HepG2 (cell line): ENCODE results near the gene TTC6. TPM values are rescaled to one million over a fixed set of nuclear protein-coding genes. Genes with fewer than 3 reads are reported as not detected.

Source experiments
- ATAC-seq: fragments of 200-7000 bp; cut with Tn5 transposase; 3 replicates; pipeline ENCODE4 v1.9.1; 2020; ENCODE audit warnings: mild to moderate bottlenecking, moderate library complexity
- BruUV-seq: library from RNA; stranded (reverse); fragments of 400-500 nt; replicated peaks from 2 replicates; lab custom pipeline; 2021; lab: Mats Ljungman, UMichigan
- CTCF ChIA-PET: fragments of 300-600 bp; formaldehyde crosslinking; extraction: SDS; loops from one replicate; lab custom pipeline; 2021; ENCODE audit warnings: low total read pairs, inconsistent platforms, low intra/inter-chr PET ratio; lab: Yijun Ruan, JAX
- POLR2A ChIA-PET: fragments of 350-600 bp; sonication (Branson Sonifier 250); formaldehyde crosslinking; loops from one replicate; lab custom pipeline; 2020; ENCODE audit warnings: antibody characterized with exemption, inconsistent platforms; lab: Yijun Ruan, JAX
- DNase-seq: peaks from one replicate; pipeline ENCODE4 v3.0.0-alpha.2; 2015; ENCODE audit warnings: low spot score
- FAIRE-seq: peaks from 3 replicates; lab custom pipeline; 2011; peaks lifted over from hg19 to GRCh38; lab: Jason Lieb, UNC
- H2AFZ ChIP-seq: one replicate; pipeline ENCODE4 v1.6.1; 2011; ENCODE audit warnings: low read length, inconsistent platforms
- H3K27ac ChIP-seq: fragments of 300-600 bp; 3 replicates; pipeline ENCODE4 v1.8.0; 2011; ENCODE audit warnings: mixed run types, mild to moderate bottlenecking, mixed read lengths, low read length, inconsistent platforms; ENCODE audit not compliant: insufficient read depth; ENCODE audit errors: extremely low read length
- H3K27me3 ChIP-seq, 2 experiments: fragments of 200-600 bp in 1 of 2; 2 replicates in 1 of 2; 3 replicates in 1 of 2; pipeline versions ENCODE4 v1.6.0 to v1.8.0; 2011; ENCODE audit warnings: low read length in 2 of 2, mild to moderate bottlenecking in 2 of 2, moderate library complexity in 2 of 2, inconsistent platforms in 1 of 2; ENCODE audit not compliant: insufficient read depth in 2 of 2, control insufficient read depth in 1 of 2
- H3K36me3 ChIP-seq, 2 experiments: fragments of 200-600 bp in 1 of 2; replicated peaks in 1 of 2; 2 replicates in 1 of 2; 3 replicates in 1 of 2; pipeline versions ENCODE4 v1.5.1 to v1.8.0; 2011; ENCODE audit warnings: low read length in 2 of 2, inconsistent platforms in 1 of 2; ENCODE audit not compliant: insufficient read depth in 2 of 2, control insufficient read depth in 1 of 2
- H3K4me1 ChIP-seq: 2 replicates; pipeline ENCODE4 v1.5.1; 2012; ENCODE audit warnings: low read length, inconsistent platforms; ENCODE audit not compliant: insufficient read depth
- H3K4me2 ChIP-seq: 2 replicates; pipeline ENCODE4 v1.6.0; 2011; ENCODE audit warnings: low read depth, low read length, inconsistent platforms
- H3K4me3 ChIP-seq, 3 experiments: fragments of 200-600 bp in 1 of 3; sonication (generic), shearing (Covaris generic) in 1 of 3; replicated peaks in 1 of 3; 2 replicates each; pipeline ENCODE4 v1.5.1; 2011 to 2016; ENCODE audit warnings: low read length in 3 of 3, inconsistent platforms in 2 of 3, low read depth in 2 of 3, mild to moderate bottlenecking in 2 of 3, control low read depth in 1 of 3, mixed read lengths in 1 of 3; ENCODE audit not compliant: insufficient read depth in 1 of 3
- H3K79me2 ChIP-seq: one replicate; pipeline ENCODE4 v1.6.1; 2011; ENCODE audit warnings: low read length, inconsistent platforms; ENCODE audit not compliant: insufficient read depth
- H3K9ac ChIP-seq: 2 replicates; pipeline ENCODE4 v1.6.0; 2011; ENCODE audit warnings: mild to moderate bottlenecking, low read depth, low read length, inconsistent platforms; ENCODE audit not compliant: insufficient read depth
- H3K9me3 ChIP-seq: 2 replicates; pipeline ENCODE4 v1.5.1; 2012; ENCODE audit warnings: mild to moderate bottlenecking, low read length
- H4K20me1 ChIP-seq: 2 replicates; pipeline ENCODE4 v1.6.0; 2011; ENCODE audit warnings: inconsistent platforms, mild to moderate bottlenecking, low read length, moderate library complexity; ENCODE audit not compliant: insufficient read depth
- ADNP ChIP-seq: sonication (generic); formaldehyde crosslinking; IDR thresholded peaks from 2 replicates; pipeline ENCODE4 v1.4.0; 2020; ENCODE audit warnings: missing genetic modification reagents
- FOXJ3 ChIP-seq: sonication (generic); formaldehyde crosslinking; IDR thresholded peaks from 2 replicates; pipeline ENCODE4 v1.4.0; 2020; ENCODE audit warnings: missing genetic modification reagents, mild to moderate bottlenecking, borderline replicate concordance
- FOXK1 ChIP-seq: sonication (generic); formaldehyde crosslinking; IDR thresholded peaks from 2 replicates; pipeline ENCODE4 v1.4.0; 2020; ENCODE audit warnings: low read depth, missing genetic modification reagents, borderline replicate concordance
- KAT7 ChIP-seq: IDR thresholded peaks from 2 replicates; pipeline ENCODE4 v1.6.1; 2018; ENCODE audit warnings: borderline replicate concordance, missing compliant biosample characterization
- MIER3 ChIP-seq: IDR thresholded peaks from 2 replicates; pipeline ENCODE4 v1.6.1; 2016; ENCODE audit warnings: missing compliant biosample characterization, borderline replicate concordance
- RERE ChIP-seq: IDR thresholded peaks from 2 replicates; pipeline ENCODE4 v1.6.1; 2016; ENCODE audit warnings: low read depth, missing genetic modification reagents, missing compliant biosample characterization
- SATB2 ChIP-seq: sonication (generic); formaldehyde crosslinking; IDR thresholded peaks from 2 replicates; pipeline ENCODE4 v1.5.0; 2020; ENCODE audit warnings: missing genetic modification reagents
- ZBTB33 ChIP-seq: sonication (generic); formaldehyde crosslinking; IDR thresholded peaks from 2 replicates; pipeline ENCODE4 v1.4.0; 2020; ENCODE audit warnings: missing genetic modification reagents
- WGBS: methylation state at CpG from one replicate; pipeline ENCODE4 v1.1.6; 2017; ENCODE audit warnings: low lambda C conversion rate; 5-methylcytosine and 5-hydroxymethylcytosine counted together
- in situ Hi-C: cut with HindIII; loops from 2 replicates; pipeline ENCODE4 v1.10.0; 2017; ENCODE audit warnings: low pct_unique_long_range_greater_than_20kb; ENCODE audit not compliant: extremely low pct_ligation_motif_present
- intact Hi-C: fragments of 100-400 bp; cut with micrococcal nuclease; formaldehyde crosslinking; loops from one replicate; pipeline ENCODE4 v1.10.0; 2022; ENCODE audit not compliant: unreplicated experiment
- polyA plus RNA-seq, 8 experiments: library from polyadenylated mRNA; depleted of rRNA in 3 of 8; stranded (reverse) in 7 of 8; unstranded in 1 of 8; fragments of >200 nt; fragmentation: Illumina TruSeq in 4 of 8; extraction: Trizol in 4 of 8; gene quantifications; 2 replicates each; pipeline versions ENCODE4 v1.2.1 to v1.2.3, GENCODE V29; 2011 to 2016; ENCODE audit warnings: low read depth in 4 of 8, missing spikeins in 1 of 8, mixed read lengths in 1 of 8; ENCODE audit not compliant: insufficient read depth in 1 of 8
- total RNA-seq, 5 experiments: library from RNA; depleted of rRNA; stranded (reverse); fragments of >200 nt; fragmentation: Illumina TruSeq; extraction: Trizol; gene quantifications; 2 replicates each; pipeline ENCODE4 v1.2.3, GENCODE V29; 2016; ENCODE audit warnings: low read depth in 1 of 5
- TF ChIP-seq, protein P1 (sequence below), 2 experiments: sonication (generic) in 1 of 2; formaldehyde crosslinking in 1 of 2; IDR thresholded peaks; 2 replicates each; pipeline versions ENCODE4 v1.4.0 to v1.6.1; 2016 to 2020; ENCODE audit warnings: borderline replicate concordance in 1 of 2, low read depth in 1 of 2, mild to moderate bottlenecking in 1 of 2, missing genetic modification reagents in 1 of 2

Gene TTC6
- total and polyA plus RNA-seq, 2 of the 13 experiments (the other 11 are each of a cell fraction or from before 2014, with no cell fraction given), result 9.3 to 27.4 TPM

DNA sequence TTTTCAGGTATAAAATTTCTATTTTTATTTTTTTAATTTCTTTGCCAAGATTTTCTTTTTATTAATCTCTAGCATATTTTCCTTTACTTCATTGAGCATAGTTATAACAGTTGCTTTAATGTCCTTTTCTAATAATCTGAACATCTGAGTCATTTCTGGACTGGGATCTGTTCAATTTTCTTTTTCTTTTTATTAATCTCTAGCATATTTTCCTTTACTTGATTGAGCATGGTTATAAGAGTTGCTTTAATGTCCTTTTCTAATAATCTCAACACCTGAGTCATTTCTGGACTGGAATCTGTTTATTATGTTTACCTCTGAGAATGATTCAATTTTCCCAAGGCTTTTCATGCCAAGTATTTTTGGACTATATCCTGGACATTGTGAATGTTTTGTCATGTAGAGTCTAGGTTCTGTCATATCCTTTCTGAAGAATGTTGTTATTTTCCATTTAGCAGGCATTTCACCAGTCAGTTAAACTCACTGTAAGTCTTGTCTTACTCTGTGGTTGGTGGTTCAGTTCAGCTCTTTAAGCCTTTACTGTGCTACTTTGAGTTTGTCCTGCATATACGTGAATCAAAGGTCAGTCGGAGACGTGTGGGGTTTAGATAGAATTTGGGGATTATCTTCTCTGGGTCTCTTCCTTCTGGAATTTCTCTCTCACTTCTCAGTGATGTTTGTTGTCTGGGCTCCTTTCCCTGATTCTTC is 20.3 kb downstream of the TTC6 start (continued):
- no peak for TF ChIP-seq RERE (CRISPR knock-in tag)
- TF ChIP-seq FOXK1, result no peak

DNA sequence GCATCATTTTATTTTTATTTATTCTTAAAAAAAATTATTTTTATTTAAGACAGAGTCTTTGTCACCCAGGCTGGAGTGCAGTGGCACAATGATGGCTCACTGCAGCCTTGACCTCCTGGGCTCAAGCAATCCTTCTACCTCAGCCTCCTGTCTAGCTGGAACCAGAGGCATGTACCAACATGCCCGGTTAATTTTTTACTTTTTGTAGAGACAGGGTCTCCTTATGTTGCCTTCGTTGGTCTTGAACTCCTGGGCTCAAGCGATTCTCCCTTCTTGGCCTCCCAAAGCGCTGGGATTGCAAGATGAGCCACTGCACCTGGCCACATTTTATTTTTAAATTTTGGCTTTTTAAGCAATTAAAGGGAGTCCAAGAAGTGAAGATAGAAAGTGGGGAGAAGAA is 21.4 kb downstream of the TTC6 start:
- DNase-seq (no peak), FAIRE-seq (no peak), ATAC-seq (peak; percentile 42)
- no peaks in the 10 kb centered on the region for H4K20me1 ChIP-seq
- H3K79me2 ChIP-seq, result no peaks in the 10 kb centered on the region
- ChIA-PET CTCF (no interaction called here), POLR2A (interaction anchor here (0.8 to 2.6 kb wide), 4 partner anchors 9 to 21 kb away, joined by 3 to 14 read pairs (median 8); partner anchors contain the start of genes FOXA1 and TTC6)
- H3K27ac ChIP-seq, result peak overlapping the region; percentile 23
- H3K9ac ChIP-seq, result no peak overlapping the region
- no TSS peak for BruUV-seq
- intact Hi-C loops (no loop called here), in situ Hi-C loops (no loop called here)
- WGBS, result 81% methylated on average over 4 of the region's 4 CpGs
- H2AFZ ChIP-seq, result no peak overlapping the region
- peaks cover 36% of the 10 kb centered on the region for H3K4me1 ChIP-seq
- H3K36me3 ChIP-seq, result peaks cover under 1 to 5% of the 10 kb centered on the region in 2 experiments; a peak in 2 of 5 replicates
- H3K9me3 ChIP-seq, result peaks cover 31% of the 10 kb centered on the region
- H3K4me3 ChIP-seq, result no peak overlapping the region
- H3K27me3 ChIP-seq, result no peaks in the 10 kb centered on the region
- H3K4me2 ChIP-seq, result no peak overlapping the region
- TF ChIP-seq, protein P1, sequence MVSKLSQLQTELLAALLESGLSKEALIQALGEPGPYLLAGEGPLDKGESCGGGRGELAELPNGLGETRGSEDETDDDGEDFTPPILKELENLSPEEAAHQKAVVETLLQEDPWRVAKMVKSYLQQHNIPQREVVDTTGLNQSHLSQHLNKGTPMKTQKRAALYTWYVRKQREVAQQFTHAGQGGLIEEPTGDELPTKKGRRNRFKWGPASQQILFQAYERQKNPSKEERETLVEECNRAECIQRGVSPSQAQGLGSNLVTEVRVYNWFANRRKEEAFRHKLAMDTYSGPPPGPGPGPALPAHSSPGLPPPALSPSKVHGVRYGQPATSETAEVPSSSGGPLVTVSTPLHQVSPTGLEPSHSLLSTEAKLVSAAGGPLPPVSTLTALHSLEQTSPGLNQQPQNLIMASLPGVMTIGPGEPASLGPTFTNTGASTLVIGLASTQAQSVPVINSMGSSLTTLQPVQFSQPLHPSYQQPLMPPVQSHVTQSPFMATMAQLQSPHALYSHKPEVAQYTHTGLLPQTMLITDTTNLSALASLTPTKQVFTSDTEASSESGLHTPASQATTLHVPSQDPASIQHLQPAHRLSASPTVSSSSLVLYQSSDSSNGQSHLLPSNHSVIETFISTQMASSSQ (IDR thresholded peaks at IDR 0.05; ENCODE audit: low read depth), result peak; percentile 57
- TF ChIP-seq, protein P1 (CRISPR knock-in tag; IDR thresholded peaks at IDR 0.05; ENCODE audit: borderline replicate concordance), result peak; percentile 84
- peak; percentile 36; the same call in 1 of the 2 replicates for TF ChIP-seq MIER3 (CRISPR knock-in tag)
- TF ChIP-seq ZBTB33 (CRISPR knock-in tag), result peak; percentile 63
- TF ChIP-seq KAT7, result no peak
- TF ChIP-seq SATB2 (CRISPR knock-in tag), result 0 out of 2 replicates have a peak, but pooled peaks have one; percentile 35
- TF ChIP-seq FOXJ3 (CRISPR knock-in tag), result peak; percentile 55; the same call in 1 of the 2 replicates
- TF ChIP-seq ADNP, result peak; percentile 60; the same call in 1 of the 2 replicates
